ENCODE measurements around the gene ADGRG3.

Gene ADGRG3

GRCh38 chr16:57668263-57668571, at the start of gene ADGRG3:
ADGRG3 (plus strand) TSS chr16:57668306; CDS start chr16:57668348, 42 bp downstream.
- no peaks in the 10 kb centered on the region for H3K27me3 Mint-ChIP-seq
- H3K4me3 Mint-ChIP-seq: no peak within 1 kb of the TSS
- no peak within 1 kb of the TSS for H3K27ac Mint-ChIP-seq
- no peaks in the 10 kb centered on the region for H3K4me1 Mint-ChIP-seq (ENCODE audit: low read depth)
- H3K9me3 Mint-ChIP-seq: no peaks in the 10 kb centered on the region
- no peaks in the 10 kb centered on the region for H3K36me3 Mint-ChIP-seq (ENCODE audit: low read depth)

- no peaks in the 10 kb centered on the region for H3K9me3 Mint-ChIP-seq
- peaks cover 20% of the 10 kb centered on the region for H3K4me1 Mint-ChIP-seq (ENCODE audit: low read depth)
- no peak overlapping the region for H3K4me3 Mint-ChIP-seq
- no peaks in the 10 kb centered on the region for H3K27me3 Mint-ChIP-seq
- no peaks in the 10 kb centered on the region for H3K36me3 Mint-ChIP-seq (ENCODE audit: low read depth)
- H3K27ac Mint-ChIP-seq: peak overlapping the region; percentile 15
Measured at GRCh38 chr16:57619133-57619605, 48.9 kb upstream of the ADGRG3 start.

- peaks cover 14% of the 10 kb centered on the region for H3K4me1 Mint-ChIP-seq (ENCODE audit: low read depth)
- no peak overlapping the region for H3K4me3 Mint-ChIP-seq
- no peak overlapping the region for H3K27ac Mint-ChIP-seq
- H3K27me3 Mint-ChIP-seq: no peaks in the 10 kb centered on the region
- no peaks in the 10 kb centered on the region for H3K36me3 Mint-ChIP-seq (ENCODE audit: low read depth)
- H3K9me3 Mint-ChIP-seq: no peaks in the 10 kb centered on the region
Measured at GRCh38 chr16:57619606-57620334, 48.3 kb upstream of the ADGRG3 start.

GRCh38 chr16:57620335-57621231, 47.5 kb upstream of the ADGRG3 start:
- Mint-ChIP-seq H3K27ac (no peak overlapping the region), H3K9me3 (no peaks in the 10 kb centered on the region), H3K4me1 (ENCODE audit: low read depth) (peaks cover 6% of the 10 kb centered on the region), H3K27me3 (no peaks in the 10 kb centered on the region), H3K4me3 (no peak overlapping the region), H3K36me3 (ENCODE audit: low read depth) (no peaks in the 10 kb centered on the region)

GRCh38 chr16:57621521-57622271, 46.4 kb upstream of the ADGRG3 start:
- Mint-ChIP-seq H3K4me3 (no peak overlapping the region), H3K9me3 (no peaks in the 10 kb centered on the region), H3K27ac (no peak overlapping the region), H3K4me1 (ENCODE audit: low read depth) (no peaks in the 10 kb centered on the region), H3K36me3 (ENCODE audit: low read depth) (no peaks in the 10 kb centered on the region), H3K27me3 (no peaks in the 10 kb centered on the region)

GRCh38 chr16:57622361-57623250, 45.5 kb upstream of the ADGRG3 start:
- Mint-ChIP-seq H3K27ac (no peak overlapping the region), H3K4me1 (ENCODE audit: low read depth) (no peaks in the 10 kb centered on the region), H3K4me3 (no peak overlapping the region), H3K27me3 (no peaks in the 10 kb centered on the region), H3K36me3 (ENCODE audit: low read depth) (no peaks in the 10 kb centered on the region), H3K9me3 (no peaks in the 10 kb centered on the region)

- no peak overlapping the region for H3K4me3 Mint-ChIP-seq
- no peaks in the 10 kb centered on the region for H3K27me3 Mint-ChIP-seq
- peaks cover 5% of the 10 kb centered on the region for H3K4me1 Mint-ChIP-seq (ENCODE audit: low read depth)
- H3K27ac Mint-ChIP-seq: no peak overlapping the region
- no peaks in the 10 kb centered on the region for H3K9me3 Mint-ChIP-seq
- no peaks in the 10 kb centered on the region for H3K36me3 Mint-ChIP-seq (ENCODE audit: low read depth)
Measured at GRCh38 chr16:57623251-57624043, 44.7 kb upstream of the ADGRG3 start.

- Mint-ChIP-seq H3K36me3 (ENCODE audit: low read depth) (no peaks in the 10 kb centered on the region), H3K27me3 (peaks cover 7% of the 10 kb centered on the region), H3K4me1 (ENCODE audit: low read depth) (peaks cover 12% of the 10 kb centered on the region), H3K4me3 (no peak overlapping the region), H3K9me3 (no peaks in the 10 kb centered on the region), H3K27ac (no peak overlapping the region)
Measured at GRCh38 chr16:57624044-57624688, 43.9 kb upstream of the ADGRG3 start.

- Mint-ChIP-seq H3K27me3 (peaks cover 7% of the 10 kb centered on the region), H3K4me3 (no peak overlapping the region), H3K9me3 (no peaks in the 10 kb centered on the region), H3K36me3 (ENCODE audit: low read depth) (no peaks in the 10 kb centered on the region), H3K27ac (no peak overlapping the region), H3K4me1 (ENCODE audit: low read depth) (peaks cover 13% of the 10 kb centered on the region)
Measured at GRCh38 chr16:57624806-57625500, 43.2 kb upstream of the ADGRG3 start.

- H3K9me3 Mint-ChIP-seq: no peaks in the 10 kb centered on the region
- H3K4me1 Mint-ChIP-seq (ENCODE audit: low read depth): peaks cover 13% of the 10 kb centered on the region
- H3K27ac Mint-ChIP-seq: no peak overlapping the region
- peaks cover 12% of the 10 kb centered on the region for H3K27me3 Mint-ChIP-seq
- no peaks in the 10 kb centered on the region for H3K36me3 Mint-ChIP-seq (ENCODE audit: low read depth)
- no peak overlapping the region for H3K4me3 Mint-ChIP-seq
Measured at GRCh38 chr16:57626420-57627170, 41.5 kb upstream of the ADGRG3 start.

GRCh38 chr16:57627184-57627871, 40.8 kb upstream of the ADGRG3 start:
- Mint-ChIP-seq H3K27ac (no peak overlapping the region), H3K9me3 (no peaks in the 10 kb centered on the region), H3K36me3 (ENCODE audit: low read depth) (no peaks in the 10 kb centered on the region), H3K27me3 (peaks cover 12% of the 10 kb centered on the region), H3K4me3 (no peak overlapping the region), H3K4me1 (ENCODE audit: low read depth) (peaks cover 13% of the 10 kb centered on the region)
